Measurements from ENCODE around the gene BTBD9. TPM values are rescaled to one million over a fixed set of nuclear protein-coding genes. Genes with fewer than 3 reads are reported as not detected.

BTBD9 gene
- polyA plus RNA-seq, 1 donor (not counting 4 experiments of a cell fraction or from before 2014, with no cell fraction given) = 6.8 TPM

GRCh38 chr6:38174806-38175495 is 464.8 kb downstream of the BTBD9 start:
- Histone ChIP-seq H4K20me1 (ENCODE audit: control insufficient read depth, extremely low read depth, insufficient read depth, low read length) (no peaks in the 10 kb centered on the region), H3K9me1 (ENCODE audit: control insufficient read depth, extremely low read depth, insufficient read depth, low read length) (no peaks in the 10 kb centered on the region), H3K27me3 (ENCODE audit: control insufficient read depth, extremely low read depth, insufficient read depth, low read length) (no peaks in the 10 kb centered on the region), H3K9ac (ENCODE audit: control insufficient read depth, extremely low read depth, insufficient read depth, low read length) (no peak overlapping the region), H3K4me2 (ENCODE audit: control insufficient read depth, extremely low read depth, insufficient read depth, low read depth, low read length) (no peak overlapping the region), H3K79me2 (ENCODE audit: control insufficient read depth, insufficient read depth, low read length) (no peaks in the 10 kb centered on the region), H3K4me1 (ENCODE audit: control insufficient read depth, extremely low read depth, insufficient read depth, low read length) (no peaks in the 10 kb centered on the region), H2AFZ (ENCODE audit: control insufficient read depth, low read length) (no peak overlapping the region), H3K9me3 (ENCODE audit: control insufficient read depth, low read depth, low read length) (no peaks in the 10 kb centered on the region), H3K36me3 (ENCODE audit: control insufficient read depth in 2 of 2, extremely low read depth in 1 of 2, insufficient read depth in 2 of 2, low read length in 2 of 2) (no peaks in the 10 kb centered on the region), H3K27ac (ENCODE audit: control insufficient read depth, insufficient read depth, low read length) (no peak overlapping the region), H3K4me3 (ENCODE audit: control insufficient read depth in 2 of 3, extremely low read depth in 1 of 3, insufficient read depth in 2 of 3, low read depth in 1 of 3, low read length in 3 of 3) (no peak overlapping the region)
- dilution Hi-C loops (cut with MboI; ENCODE audit: extremely low pct_ligation_motif_present, low sequenced_read_pairs) = no loop called here
- FAIRE-seq (no peak), DNase-seq (ENCODE audit: low read depth, low spot score) (no peak)
- no peak for TF ChIP-seq CTCF (optimal IDR thresholded peaks at IDR 0.05 in 1 of 3, IDR thresholded peaks at IDR 0.05 in 1 of 3, conservative IDR thresholded peaks at IDR 0.05 in 1 of 3; ENCODE audit: extremely low read depth in 1 of 3, insufficient read depth in 2 of 3, low read length in 3 of 3)
- TF ChIP-seq EZH2 (IDR thresholded peaks at IDR 0.05; ENCODE audit: low read length) = no peak

- FAIRE-seq (no peak), DNase-seq (ENCODE audit: low read depth, low spot score) (no peak)
- no peak overlapping the region for H3K9ac ChIP-seq (ENCODE audit: control insufficient read depth, extremely low read depth, insufficient read depth, low read length)
- no peak overlapping the region for H3K4me3 ChIP-seq (ENCODE audit: control insufficient read depth in 2 of 3, extremely low read depth in 1 of 3, insufficient read depth in 2 of 3, low read depth in 1 of 3, low read length in 3 of 3)
- no peaks in the 10 kb centered on the region for H3K9me1 ChIP-seq (ENCODE audit: control insufficient read depth, extremely low read depth, insufficient read depth, low read length)
- no peaks in the 10 kb centered on the region for H4K20me1 ChIP-seq (ENCODE audit: control insufficient read depth, extremely low read depth, insufficient read depth, low read length)
- no peaks in the 10 kb centered on the region for H3K9me3 ChIP-seq (ENCODE audit: control insufficient read depth, low read depth, low read length)
- no peak overlapping the region for H3K4me2 ChIP-seq (ENCODE audit: control insufficient read depth, extremely low read depth, insufficient read depth, low read depth, low read length)
- H3K4me1 ChIP-seq (ENCODE audit: control insufficient read depth, extremely low read depth, insufficient read depth, low read length) = no peaks in the 10 kb centered on the region
- no peak overlapping the region for H2AFZ ChIP-seq (ENCODE audit: control insufficient read depth, low read length)
- H3K36me3 ChIP-seq (ENCODE audit: control insufficient read depth in 2 of 2, extremely low read depth in 1 of 2, insufficient read depth in 2 of 2, low read length in 2 of 2) = no peaks in the 10 kb centered on the region
- H3K27me3 ChIP-seq (ENCODE audit: control insufficient read depth, extremely low read depth, insufficient read depth, low read length) = no peaks in the 10 kb centered on the region
- H3K79me2 ChIP-seq (ENCODE audit: control insufficient read depth, insufficient read depth, low read length) = no peaks in the 10 kb centered on the region
- dilution Hi-C loops (cut with MboI; ENCODE audit: extremely low pct_ligation_motif_present, low sequenced_read_pairs) = no loop called here
- H3K27ac ChIP-seq (ENCODE audit: control insufficient read depth, insufficient read depth, low read length) = no peak overlapping the region
- TF ChIP-seq EZH2 (IDR thresholded peaks at IDR 0.05; ENCODE audit: low read length) = no peak
- TF ChIP-seq CTCF (optimal IDR thresholded peaks at IDR 0.05 in 1 of 3, IDR thresholded peaks at IDR 0.05 in 1 of 3, conservative IDR thresholded peaks at IDR 0.05 in 1 of 3; ENCODE audit: extremely low read depth in 1 of 3, insufficient read depth in 2 of 3, low read length in 3 of 3) = no peak
Measured at GRCh38 chr6:38174315-38174714, 465.4 kb downstream of the BTBD9 start.
